Endodermal cell (in vitro differentiated cells): ENCODE data around the gene PTOV1. TPM values are rescaled to one million over a fixed set of nuclear protein-coding genes. Genes with fewer than 3 reads are reported as not detected.
A peak's percentile ranks its signal among the peaks of the same experiment; 100 is the strongest.

Experiments used
- DNase-seq: peaks from one replicate; pipeline ENCODE4 v3.0.0-alpha.2; 2017
- H3K27ac ChIP-seq: 2 replicates; pipeline ENCODE4 v1.5.1; 2013; ENCODE audit warnings: mild to moderate bottlenecking, low read depth, low read length, moderate library complexity
- H3K27me3 ChIP-seq: 2 replicates; pipeline ENCODE4 v1.6.1; 2013; ENCODE audit warnings: mild to moderate bottlenecking, low read length, moderate library complexity; ENCODE audit not compliant: insufficient read depth, control insufficient read depth, poor library complexity, severe bottlenecking
- H3K36me3 ChIP-seq: 2 replicates; pipeline ENCODE4 v1.7.0; 2013; ENCODE audit warnings: mild to moderate bottlenecking, low read length, moderate library complexity; ENCODE audit not compliant: control insufficient read depth, insufficient read depth
- H3K4me1 ChIP-seq: one replicate; pipeline ENCODE4 v1.7.0; 2013; ENCODE audit warnings: low read length; ENCODE audit not compliant: control insufficient read depth, insufficient read depth
- H3K4me3 ChIP-seq: 2 replicates; pipeline ENCODE4 v1.5.1; 2013; ENCODE audit warnings: mild to moderate bottlenecking, low read length, moderate library complexity
- H3K9ac ChIP-seq: 2 replicates; pipeline ENCODE4 v1.6.1; 2013; ENCODE audit warnings: mild to moderate bottlenecking, low read length, moderate library complexity; ENCODE audit not compliant: poor library complexity, severe bottlenecking; ENCODE audit errors: extremely low read depth
- H3K9me3 ChIP-seq: 2 replicates; pipeline ENCODE4 v1.6.1; 2013; ENCODE audit warnings: mild to moderate bottlenecking, low read length, moderate library complexity; ENCODE audit not compliant: control insufficient read depth
- H3K27ac Mint-ChIP-seq: 2 replicates; pipeline ENCODE4 v1.8.0; 2020; ENCODE audit warnings: mixed read lengths
- H3K27me3 Mint-ChIP-seq: 2 replicates; pipeline ENCODE4 v1.8.0; 2021; ENCODE audit warnings: mild to moderate bottlenecking, mixed read lengths; ENCODE audit not compliant: insufficient read depth
- H3K36me3 Mint-ChIP-seq: 2 replicates; pipeline ENCODE4 v1.8.0; 2020; ENCODE audit warnings: low read depth, mixed read lengths
- H3K4me1 Mint-ChIP-seq: 2 replicates; pipeline ENCODE4 v1.8.0; 2020; ENCODE audit warnings: mixed read lengths
- H3K4me3 Mint-ChIP-seq: 2 replicates; pipeline ENCODE4 v1.8.0; 2020; ENCODE audit warnings: mild to moderate bottlenecking, moderate library complexity, mixed read lengths
- H3K9me3 Mint-ChIP-seq: 2 replicates; pipeline ENCODE4 v1.8.0; 2020; ENCODE audit warnings: mild to moderate bottlenecking, mixed read lengths
- WGBS, 2 experiments: methylation state at CpG; one replicate each; pipeline versions ENCODE4 v1.1.5 to v1.1.7; 2013; ENCODE audit warnings: missing lambda C conversion rate in 2 of 2, mixed read lengths in 1 of 2; ENCODE audit not compliant: insufficient coverage in 1 of 2, insufficient read length in 1 of 2; 5-methylcytosine and 5-hydroxymethylcytosine counted together
- total RNA-seq, 2 donors: library from RNA; stranded (reverse); fragmentation: NEBNext Ultra II Directional in 1 of 2; extraction: Animal tissue kit (Norgen Biotek cat#: 25700) in 1 of 2; gene quantifications; 2 replicates in 1 of 2; 3 replicates in 1 of 2; pipeline ENCODE4 v1.2.1, GENCODE V29; 2021
- TF ChIP-seq, protein P1 (sequence below): fragments of 200-600 bp; sonication (generic); conservative IDR thresholded peaks from 2 replicates; pipeline ENCODE4 v1.5.0; 2021; ENCODE audit warnings: antibody characterized with exemption, mild to moderate bottlenecking

Gene PTOV1
- total RNA-seq, 2 donors from 2014 or later, result 279 to 287 TPM

DNA sequence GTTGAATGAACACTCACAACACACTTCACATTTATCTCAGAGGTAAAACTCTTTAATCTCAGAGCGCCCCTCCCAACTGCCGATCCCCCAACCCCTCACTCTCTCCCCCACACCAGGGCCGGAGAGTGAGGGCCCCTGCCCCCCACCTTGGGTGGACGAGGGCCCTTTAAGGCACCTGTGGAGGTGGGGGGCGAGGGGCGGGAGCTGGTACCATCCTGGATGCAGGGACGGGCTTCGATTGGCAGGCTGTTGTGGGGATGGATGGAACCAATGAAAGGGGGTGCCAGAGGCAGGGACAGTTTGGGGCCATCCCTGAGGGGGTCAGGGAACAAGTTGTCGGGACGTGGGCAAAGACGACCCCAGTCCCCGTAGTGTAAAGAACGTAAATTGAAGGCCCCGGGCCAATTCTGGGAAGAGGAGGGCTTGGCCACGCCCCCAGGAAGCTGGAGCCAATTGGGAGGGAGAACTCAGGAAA, 18.1 kb downstream of the PTOV1 start:
- peaks cover 29% of the 10 kb centered on the region for H3K36me3 Mint-ChIP-seq
- Histone ChIP-seq H3K4me1 (peaks cover 4% of the 10 kb centered on the region), H3K27ac (peak overlapping the region; percentile 57), H3K27me3 (no peaks in the 10 kb centered on the region), H3K36me3 (peaks cover 18% of the 10 kb centered on the region), H3K9ac (no peak overlapping the region), H3K9me3 (no peaks in the 10 kb centered on the region), H3K4me3 (peak overlapping the region; percentile 74)
- TF ChIP-seq, protein P1, sequence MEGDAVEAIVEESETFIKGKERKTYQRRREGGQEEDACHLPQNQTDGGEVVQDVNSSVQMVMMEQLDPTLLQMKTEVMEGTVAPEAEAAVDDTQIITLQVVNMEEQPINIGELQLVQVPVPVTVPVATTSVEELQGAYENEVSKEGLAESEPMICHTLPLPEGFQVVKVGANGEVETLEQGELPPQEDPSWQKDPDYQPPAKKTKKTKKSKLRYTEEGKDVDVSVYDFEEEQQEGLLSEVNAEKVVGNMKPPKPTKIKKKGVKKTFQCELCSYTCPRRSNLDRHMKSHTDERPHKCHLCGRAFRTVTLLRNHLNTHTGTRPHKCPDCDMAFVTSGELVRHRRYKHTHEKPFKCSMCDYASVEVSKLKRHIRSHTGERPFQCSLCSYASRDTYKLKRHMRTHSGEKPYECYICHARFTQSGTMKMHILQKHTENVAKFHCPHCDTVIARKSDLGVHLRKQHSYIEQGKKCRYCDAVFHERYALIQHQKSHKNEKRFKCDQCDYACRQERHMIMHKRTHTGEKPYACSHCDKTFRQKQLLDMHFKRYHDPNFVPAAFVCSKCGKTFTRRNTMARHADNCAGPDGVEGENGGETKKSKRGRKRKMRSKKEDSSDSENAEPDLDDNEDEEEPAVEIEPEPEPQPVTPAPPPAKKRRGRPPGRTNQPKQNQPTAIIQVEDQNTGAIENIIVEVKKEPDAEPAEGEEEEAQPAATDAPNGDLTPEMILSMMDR, result no peak
- H3K4me1 Mint-ChIP-seq, result peaks cover 19% of the 10 kb centered on the region
- WGBS, 2 experiments, result 0 to 12% methylated on average over 6 to 15 of the region's 15 CpGs
- H3K9me3 Mint-ChIP-seq, result peaks cover 5% of the 10 kb centered on the region
- DNase-seq, result no peak
- no peak overlapping the region for H3K4me3 Mint-ChIP-seq
- H3K27ac Mint-ChIP-seq, result no peak overlapping the region
- no peaks in the 10 kb centered on the region for H3K27me3 Mint-ChIP-seq

DNA sequence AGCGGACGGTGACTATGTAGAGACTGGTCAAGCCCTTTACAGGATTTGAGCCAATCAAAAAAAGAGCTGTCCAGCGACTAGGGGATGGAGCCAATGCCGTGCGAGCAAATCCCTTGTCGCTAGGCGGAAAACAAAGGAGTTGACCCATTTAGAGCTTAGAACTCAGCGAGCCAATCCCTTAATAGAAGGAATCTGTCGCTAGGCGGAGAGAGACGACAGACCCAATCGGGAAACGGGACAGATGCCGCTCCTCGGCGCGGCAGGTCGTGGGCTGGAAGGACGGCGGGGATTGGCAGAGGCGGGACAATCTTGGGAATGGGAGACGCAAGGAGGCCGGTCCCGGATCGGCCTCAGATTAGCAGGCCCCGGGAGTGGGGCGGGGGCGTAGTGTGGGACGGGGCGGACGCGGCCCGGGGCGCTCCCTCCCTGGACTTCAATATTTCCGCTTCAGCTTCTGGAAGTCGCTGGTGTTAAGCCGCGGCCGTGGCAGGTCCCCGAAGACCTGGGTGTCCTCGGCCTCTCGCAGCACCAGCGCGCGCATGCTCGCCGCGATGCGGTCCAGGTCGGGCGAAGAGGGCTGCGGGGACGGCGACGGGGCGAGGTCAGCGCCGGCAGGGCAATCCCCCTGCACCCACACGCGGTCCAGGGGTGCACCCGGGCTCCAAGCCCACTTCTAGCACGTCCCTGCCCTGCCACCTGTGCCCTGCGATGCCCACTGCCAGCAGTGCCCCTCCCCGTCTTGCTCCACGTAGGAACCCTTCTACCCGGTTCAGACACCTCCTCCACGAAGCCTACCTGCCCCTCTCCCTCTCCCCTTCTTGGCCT, 18.7 kb downstream of the PTOV1 start:
- Histone ChIP-seq H3K9ac (peak overlapping the region; percentile 38), H3K4me1 (peaks cover 4% of the 10 kb centered on the region), H3K9me3 (no peaks in the 10 kb centered on the region), H3K4me3 (peak overlapping the region; percentile 74), H3K27me3 (no peaks in the 10 kb centered on the region), H3K27ac (peak overlapping the region; percentile 82), H3K36me3 (peaks cover 12% of the 10 kb centered on the region)
- TF ChIP-seq, protein P1, result no peak
- WGBS, 2 experiments, result 3 to 4% methylated on average over 29 to 67 of the region's 67 CpGs
- H3K4me1 Mint-ChIP-seq, result peaks cover 19% of the 10 kb centered on the region
- H3K4me3 Mint-ChIP-seq, result no peak overlapping the region
- H3K27ac Mint-ChIP-seq, result no peak overlapping the region
- DNase-seq, result peak; percentile 99
- H3K27me3 Mint-ChIP-seq, result no peaks in the 10 kb centered on the region
- peaks cover 24% of the 10 kb centered on the region for H3K36me3 Mint-ChIP-seq
- peaks cover 5% of the 10 kb centered on the region for H3K9me3 Mint-ChIP-seq

DNA sequence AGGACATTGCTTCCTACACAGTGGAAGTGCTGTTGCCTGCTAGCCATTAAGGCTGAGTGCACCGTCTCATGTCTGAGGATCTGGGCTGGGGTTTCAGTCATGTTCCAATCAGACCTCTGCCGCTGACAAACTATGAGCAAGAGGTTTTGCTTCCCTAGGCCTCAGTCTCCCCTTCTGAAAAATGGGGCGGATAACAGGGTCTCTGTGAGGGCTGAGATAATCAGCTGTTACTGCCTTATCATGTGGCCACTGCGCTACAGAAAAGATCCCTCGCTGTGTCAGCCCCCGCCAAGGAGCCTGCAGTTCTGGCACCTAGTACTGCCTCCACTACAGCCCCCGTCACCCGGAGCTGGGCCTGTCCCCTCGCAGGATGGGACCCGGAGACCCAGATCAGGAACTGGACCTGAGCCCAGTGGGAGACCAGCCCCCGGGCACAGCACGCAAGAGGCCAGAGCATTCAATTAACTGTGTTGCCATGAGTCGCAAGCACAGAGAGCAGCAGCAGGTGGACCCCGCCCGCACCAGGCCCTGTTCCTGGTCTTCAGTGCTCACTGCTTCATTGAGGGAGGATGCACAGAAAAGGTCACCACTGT, 19.4 kb downstream of the PTOV1 start:
- no peak overlapping the region for H3K27ac Mint-ChIP-seq
- H3K9ac ChIP-seq, result peak overlapping the region; percentile 38
- H3K9me3 ChIP-seq, result no peaks in the 10 kb centered on the region
- H3K4me1 ChIP-seq, result peaks cover 4% of the 10 kb centered on the region
- TF ChIP-seq, protein P1, result no peak
- H3K9me3 Mint-ChIP-seq, result peaks cover 5% of the 10 kb centered on the region
- WGBS, 2 experiments, result 90 to 92% methylated on average over 15 of the region's 15 CpGs
- H3K36me3 ChIP-seq, result peaks cover 6% of the 10 kb centered on the region
- no peaks in the 10 kb centered on the region for H3K27me3 ChIP-seq
- peaks cover 20% of the 10 kb centered on the region for H3K4me1 Mint-ChIP-seq
- peak overlapping the region; percentile 72 for H3K4me3 ChIP-seq
- H3K27me3 Mint-ChIP-seq, result no peaks in the 10 kb centered on the region
- H3K36me3 Mint-ChIP-seq, result peaks cover 20% of the 10 kb centered on the region
- H3K4me3 Mint-ChIP-seq, result no peak overlapping the region
- H3K27ac ChIP-seq, result no peak overlapping the region
- no peak for DNase-seq
